GM21825 (cell line): Measurements from ENCODE around the gene ARL8A.
"Not testable (repeated sequence)": the region's sequence is repeated elsewhere in the genome, so short reads cannot be mapped to it uniquely, and the experiment has no call there.

Source experiments
- ATAC-seq: cut with Tn5 transposase; IDR thresholded peaks from one replicate; pipeline ENCODE4 v1.9.1; 2021; ENCODE audit warnings: mild to moderate bottlenecking, moderate library complexity; ENCODE audit not compliant: unreplicated experiment

ARL8A gene

DNA sequence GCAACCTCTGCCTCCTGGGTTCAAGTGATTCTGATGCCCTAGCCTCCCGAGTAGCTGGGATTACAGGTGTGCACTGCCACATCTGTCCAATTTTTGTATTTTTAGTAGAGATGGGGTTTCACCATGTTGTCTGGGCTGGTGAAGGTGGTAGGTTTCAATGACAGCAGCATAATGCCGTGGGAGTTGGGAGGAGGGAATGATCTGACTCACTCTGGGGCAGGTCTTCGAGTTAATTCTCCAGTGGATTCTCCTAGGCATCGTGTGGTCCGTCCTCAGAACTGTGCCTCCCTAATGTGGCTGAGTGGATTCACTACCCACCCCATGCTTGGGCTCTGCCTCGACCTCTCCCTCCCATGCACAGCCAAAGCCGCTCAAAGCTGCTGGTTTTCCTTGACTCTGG is 23.5 kb downstream of the ARL8A start:
- ATAC-seq = no peak

- no peak for ATAC-seq
Measured at GRCh38 chr1:202117898-202118371, 26.6 kb downstream of the ARL8A start.

DNA sequence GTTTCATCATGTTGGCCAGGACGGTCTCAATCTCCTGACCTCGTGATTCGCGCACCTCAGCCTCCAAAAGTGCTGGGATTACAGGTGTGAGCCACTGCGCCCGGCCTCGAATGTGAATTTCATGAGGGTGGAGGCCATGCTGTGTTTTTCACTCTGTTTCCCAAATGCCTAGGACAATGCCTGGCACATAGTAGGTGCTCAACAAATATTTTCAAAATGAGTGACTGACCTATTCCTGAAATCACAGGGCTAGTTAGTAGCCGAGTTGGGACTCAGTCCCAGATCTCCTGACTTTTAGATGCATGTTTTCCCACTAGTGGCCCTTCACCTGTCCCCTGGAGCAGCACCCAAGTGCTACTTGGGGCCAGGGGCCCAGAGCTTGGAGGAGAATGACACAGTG is 28.2 kb downstream of the ARL8A start:
- no peak for ATAC-seq

DNA sequence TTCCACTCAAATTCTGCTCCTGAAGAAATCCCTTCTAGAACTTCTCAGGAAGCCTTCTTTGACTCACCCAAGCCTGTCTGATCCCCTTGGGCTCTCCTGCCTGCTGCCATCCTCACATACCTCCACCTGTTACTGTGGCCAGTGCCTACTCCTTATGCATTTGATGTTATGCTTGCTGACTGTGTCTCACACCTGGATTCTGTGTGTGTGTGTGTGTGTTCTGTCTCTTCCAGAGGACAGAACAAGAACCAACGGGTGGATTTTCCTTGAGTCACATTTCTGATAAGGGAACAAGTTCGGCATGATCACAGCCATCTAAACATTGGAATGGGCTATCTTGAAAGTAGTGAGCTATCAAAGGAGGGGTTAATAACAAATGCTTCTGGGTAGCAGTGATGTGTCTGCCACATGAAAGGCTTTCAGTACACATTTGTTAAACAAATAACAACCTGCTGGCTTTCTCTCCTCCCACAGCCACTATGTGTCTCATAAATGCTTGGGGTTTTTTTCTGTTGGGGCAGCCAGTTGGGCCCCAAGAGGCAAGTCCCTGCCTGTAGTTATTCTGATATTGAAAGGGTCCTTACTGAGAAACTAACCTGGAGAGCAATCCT is 30.7 kb downstream of the ARL8A start:
- ATAC-seq = no peak

DNA sequence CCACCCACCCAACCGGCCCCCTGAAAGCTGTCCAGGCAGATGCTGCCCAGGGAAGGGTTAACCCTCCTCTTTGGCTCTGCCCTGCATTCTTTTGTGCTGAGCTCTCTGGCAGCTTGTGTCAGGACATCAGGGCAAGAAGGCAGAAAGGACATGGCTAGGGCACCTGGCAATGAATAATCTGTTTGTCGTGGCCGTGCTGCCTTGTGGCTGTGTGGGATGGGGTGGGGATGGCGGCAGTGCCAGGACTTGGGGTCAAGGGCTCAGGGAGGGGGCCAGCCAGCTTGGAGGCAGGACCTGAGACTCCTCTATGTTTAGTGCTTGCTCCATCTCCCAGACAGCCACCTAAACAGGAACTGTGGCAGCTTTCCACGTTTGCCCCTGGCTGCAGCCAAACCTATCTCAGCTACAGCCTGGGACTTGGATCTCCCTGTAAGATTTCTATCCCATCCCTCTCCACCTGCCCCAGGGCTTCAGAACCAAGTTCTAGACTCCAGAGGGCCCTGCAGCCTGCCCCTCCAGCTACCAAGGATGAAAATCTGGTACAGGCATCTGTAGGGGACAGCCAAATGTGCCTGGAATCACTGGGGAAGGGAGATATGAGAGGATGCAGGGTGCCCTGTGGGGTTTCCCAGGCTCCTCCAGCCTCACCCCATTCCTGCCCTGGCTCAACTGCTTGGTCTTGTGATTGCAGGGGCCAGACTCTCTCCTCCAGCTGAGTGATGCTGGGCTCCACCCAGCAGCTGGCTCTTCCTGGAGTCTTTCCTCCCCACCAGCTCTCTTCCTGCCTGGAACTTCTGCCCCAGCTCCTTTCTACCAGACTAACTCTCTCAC is 31.5 kb downstream of the ARL8A start:
- ATAC-seq = no peak

DNA sequence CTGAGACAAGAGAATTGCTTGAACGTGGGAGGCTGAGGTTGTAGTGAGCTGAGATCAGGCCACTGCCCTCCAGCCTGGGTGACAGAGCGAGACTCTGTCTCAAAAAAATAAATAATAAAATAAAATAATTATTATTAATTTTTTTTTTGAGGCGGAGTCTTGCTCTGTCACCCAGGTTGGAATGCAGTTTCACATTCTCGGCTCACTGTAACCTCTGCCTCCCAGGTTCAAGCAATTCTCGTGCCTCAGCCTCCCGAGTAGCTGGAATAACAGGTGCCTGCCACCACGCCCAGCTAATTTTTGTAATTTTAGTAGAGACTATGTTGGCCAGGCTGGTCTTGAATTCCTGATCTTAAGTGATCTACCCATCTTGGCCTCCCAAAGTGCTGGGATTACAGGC is 32.9 kb downstream of the ARL8A start:
- ATAC-seq = not testable (repeated sequence)

DNA sequence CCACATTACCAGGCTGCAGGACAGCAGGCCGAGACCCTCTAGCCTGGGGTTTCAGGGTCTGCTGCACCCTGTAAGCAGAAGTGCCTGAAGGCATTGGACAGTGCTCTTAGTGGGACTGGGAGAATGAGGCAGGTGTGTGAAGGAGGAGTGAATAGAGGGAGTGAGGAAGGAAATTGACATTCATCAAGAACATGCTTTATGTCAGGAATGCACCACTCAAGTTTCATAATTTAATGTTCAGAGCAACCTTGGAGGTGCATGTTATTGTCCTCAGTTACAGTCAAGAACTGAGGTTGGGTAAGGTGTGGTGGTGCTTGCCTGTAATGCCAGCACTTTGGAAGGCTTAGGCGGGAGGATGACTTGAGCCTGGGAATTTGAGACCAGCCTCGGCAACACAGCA is 33.6 kb downstream of the ARL8A start:
- no peak for ATAC-seq

DNA sequence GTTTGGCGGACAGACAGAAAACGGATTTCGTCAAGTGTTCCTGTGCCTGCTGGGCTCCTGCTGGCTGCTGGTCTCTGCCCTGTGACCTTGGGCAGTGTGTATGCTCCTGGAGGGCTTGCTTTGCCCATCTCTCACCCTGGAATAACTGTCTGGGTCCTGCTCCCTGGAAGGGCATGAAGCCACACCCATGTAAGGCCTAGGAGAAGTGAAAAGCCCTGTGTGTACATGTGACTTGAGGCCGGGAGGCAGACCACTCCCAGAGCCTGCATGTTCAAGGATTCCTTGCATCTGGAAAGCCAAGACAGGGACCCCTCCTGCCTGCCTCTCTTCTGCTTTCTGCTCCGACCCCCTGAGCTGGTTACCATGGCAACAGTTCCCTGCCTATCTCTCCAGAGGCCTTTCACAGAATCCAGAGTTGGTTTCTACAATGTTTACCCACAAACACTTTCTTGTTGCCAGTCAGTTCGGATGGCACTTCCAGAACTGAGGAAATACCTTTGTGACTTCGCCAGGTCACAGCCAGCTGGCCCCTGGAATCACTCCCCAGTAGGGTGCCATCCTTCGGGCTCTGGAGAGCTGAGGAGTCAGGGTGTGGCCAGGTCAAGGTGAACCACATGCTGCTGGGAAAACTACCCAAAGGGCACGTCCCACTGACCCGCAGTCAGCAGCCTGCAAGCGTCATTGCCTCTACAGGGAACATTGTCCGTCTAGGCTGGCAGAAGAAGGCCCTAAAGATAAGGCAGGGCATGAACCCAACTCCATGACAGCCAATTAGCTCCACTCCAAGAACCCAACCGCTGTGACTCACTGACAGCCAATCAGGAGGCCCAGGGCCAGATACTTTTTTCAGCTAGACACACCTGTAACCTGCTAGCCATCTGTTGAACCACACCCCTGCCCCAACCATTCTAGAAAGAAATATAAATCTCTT is 36.5 kb downstream of the ARL8A start:
- no peak for ATAC-seq

- no peak for ATAC-seq
Measured at GRCh38 chr1:202107321-202107761, 37.2 kb downstream of the ARL8A start.

DNA sequence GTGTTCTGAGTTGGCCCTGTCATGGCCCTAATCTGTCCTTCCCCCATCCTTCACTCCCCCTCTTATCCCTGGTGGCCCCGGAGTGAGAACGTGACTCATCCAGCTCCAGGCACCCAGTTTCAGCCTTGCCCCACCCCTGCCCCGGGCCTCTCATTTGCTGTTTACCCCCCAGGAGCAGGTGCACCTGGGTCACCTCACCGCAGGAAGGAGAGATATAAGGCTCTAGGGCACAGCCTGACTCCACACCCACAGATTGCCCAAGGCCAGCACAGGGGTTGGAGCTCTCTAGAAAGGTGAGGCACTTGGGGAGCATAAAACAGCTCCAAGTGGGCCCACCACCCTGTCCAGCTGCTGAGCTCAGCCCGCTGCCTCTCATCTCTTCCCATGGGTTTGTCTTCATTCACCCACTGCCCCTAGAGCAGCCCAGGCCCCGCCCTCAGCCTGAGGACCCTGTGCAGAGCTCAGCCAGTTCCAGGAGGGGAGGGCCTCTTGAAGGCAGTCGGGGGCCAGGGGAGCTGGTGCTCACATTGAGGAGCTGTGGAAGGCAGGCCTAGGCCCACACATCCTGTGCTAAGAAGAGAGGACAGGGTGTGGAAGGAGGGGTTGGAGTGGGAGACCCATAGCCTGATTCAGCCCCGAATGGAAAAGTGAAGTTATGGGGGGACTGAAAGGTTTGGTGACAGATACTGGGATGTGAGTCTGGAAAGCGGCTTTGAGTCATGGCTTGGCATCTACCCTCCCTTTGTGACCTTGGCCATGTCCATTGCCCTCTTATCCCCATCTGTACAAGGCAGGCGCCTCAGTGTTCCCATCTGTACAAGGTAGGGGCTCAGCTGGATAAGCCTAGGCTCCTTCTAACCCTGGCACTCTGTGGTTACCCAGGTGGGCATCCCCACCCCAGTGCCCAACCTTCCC is 37.9 kb downstream of the ARL8A start:
- no peak for ATAC-seq

GRCh38 chr1:202105571-202106339 is 38.8 kb downstream of the ARL8A start:
- no peak for ATAC-seq

DNA sequence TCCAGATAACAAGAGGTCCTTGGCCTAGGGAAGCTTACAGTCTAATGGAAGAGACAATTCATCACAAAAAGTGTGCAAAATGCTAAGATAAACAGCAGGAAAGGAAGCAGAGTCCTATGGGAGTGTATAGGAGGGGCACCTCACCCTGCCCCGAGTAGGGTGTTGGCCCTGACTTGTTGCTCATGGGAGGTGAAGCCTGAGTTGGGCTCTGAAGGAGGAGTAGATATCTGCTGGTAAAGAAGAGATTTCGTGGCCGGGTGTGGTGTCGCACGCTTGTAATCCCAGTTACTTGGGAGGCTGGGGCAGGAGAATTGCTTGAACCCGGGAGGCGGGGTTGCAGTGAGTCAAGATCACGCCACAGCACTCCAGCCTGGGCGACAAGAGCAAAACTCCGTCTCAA is 40.5 kb downstream of the ARL8A start:
- ATAC-seq = no peak

- no peak for ATAC-seq
Measured at GRCh38 chr1:202101184-202101583, 43.4 kb downstream of the ARL8A start.

- ATAC-seq = no peak
Measured at GRCh38 chr1:202093858-202094257, 50.7 kb downstream of the ARL8A start.

GRCh38 chr1:202090994-202091393 is 53.5 kb downstream of the ARL8A start:
- no peak for ATAC-seq

- no peak for ATAC-seq
Measured at GRCh38 chr1:202088206-202088605, 56.3 kb downstream of the ARL8A start.

DNA sequence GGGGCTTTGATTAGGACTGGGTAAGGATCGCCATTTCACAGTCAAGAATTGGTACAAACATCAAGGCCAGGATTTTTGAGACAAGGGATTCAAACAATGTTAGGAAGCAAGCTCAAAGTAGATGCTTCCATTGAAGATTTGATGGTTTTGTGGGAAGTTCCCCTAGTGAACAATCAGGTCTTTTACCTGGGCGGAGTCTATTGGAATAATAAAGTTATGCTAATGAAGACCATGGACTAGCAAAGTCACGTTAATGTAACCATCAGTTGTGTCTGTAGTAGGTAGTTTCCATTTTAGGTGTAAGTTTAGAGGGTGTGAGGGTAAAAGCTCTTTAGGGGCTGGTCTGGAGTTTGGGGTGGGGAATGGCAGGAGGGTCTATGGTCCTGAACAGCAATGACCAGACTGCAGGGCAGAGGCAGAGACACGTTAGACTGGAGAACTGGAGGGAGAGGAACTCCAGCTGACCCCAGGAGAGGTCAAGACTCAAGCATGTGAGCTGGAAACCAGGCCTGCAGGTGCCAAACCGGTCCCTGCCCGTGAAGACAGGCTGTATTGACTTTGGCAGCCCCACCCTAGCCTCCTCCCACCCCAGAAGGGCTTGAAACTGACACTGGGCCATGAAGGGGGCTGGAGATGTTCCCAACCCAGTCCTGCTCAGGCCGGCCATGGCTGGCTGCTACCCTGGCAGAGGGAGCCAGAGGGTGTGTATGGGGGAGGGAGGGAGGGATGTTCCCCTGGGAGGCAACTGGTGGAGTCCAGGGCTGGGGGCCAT is 57.8 kb downstream of the ARL8A start:
- ATAC-seq = no peak

- ATAC-seq = no peak
Measured at GRCh38 chr1:202085682-202086373, 58.7 kb downstream of the ARL8A start.
